NOMO-1 treated with dmso at 0.1 percent for 144 hours (cell line): ENCODE results near the gene MAP3K3.
A peak's percentile ranks its signal among the peaks of the same experiment; 100 is the strongest.

Experiments used
- DNase-seq: peaks from one replicate; lab custom pipeline; 2025; ENCODE audit not compliant: unreplicated experiment; lab: John Stamatoyannopoulos, UW

MAP3K3 gene

GRCh38 chr17:63649813-63650212 is 27.6 kb downstream of the MAP3K3 start:
- DNase-seq: no peak

GRCh38 chr17:63652106-63652505 is 29.9 kb downstream of the MAP3K3 start:
- DNase-seq: peak; percentile 15

DNA sequence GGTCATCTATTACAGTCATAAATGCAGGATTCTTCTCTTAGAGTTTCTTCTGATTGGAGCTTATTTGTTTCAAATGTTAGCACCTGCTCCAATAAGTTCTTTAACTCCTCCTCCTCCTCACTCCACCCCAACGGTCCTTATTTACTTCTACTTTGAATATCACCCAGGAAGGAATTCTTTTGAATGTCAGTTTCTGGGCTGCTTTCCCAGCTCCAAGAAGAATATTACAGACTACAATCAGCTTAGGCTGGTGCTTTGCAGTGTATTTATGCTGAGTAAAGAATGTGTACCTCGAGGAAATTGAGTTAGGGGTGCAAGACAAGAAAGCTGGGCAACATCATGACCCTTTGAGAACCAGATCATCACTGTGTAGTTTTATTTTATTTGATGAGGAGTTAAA is 30.8 kb downstream of the MAP3K3 start:
- no peak for DNase-seq

- no peak for DNase-seq
Measured at GRCh38 chr17:63657786-63658185, 35.6 kb downstream of the MAP3K3 start.

- no peak for DNase-seq
Measured at GRCh38 chr17:63658366-63658765, 36.1 kb downstream of the MAP3K3 start.

DNA sequence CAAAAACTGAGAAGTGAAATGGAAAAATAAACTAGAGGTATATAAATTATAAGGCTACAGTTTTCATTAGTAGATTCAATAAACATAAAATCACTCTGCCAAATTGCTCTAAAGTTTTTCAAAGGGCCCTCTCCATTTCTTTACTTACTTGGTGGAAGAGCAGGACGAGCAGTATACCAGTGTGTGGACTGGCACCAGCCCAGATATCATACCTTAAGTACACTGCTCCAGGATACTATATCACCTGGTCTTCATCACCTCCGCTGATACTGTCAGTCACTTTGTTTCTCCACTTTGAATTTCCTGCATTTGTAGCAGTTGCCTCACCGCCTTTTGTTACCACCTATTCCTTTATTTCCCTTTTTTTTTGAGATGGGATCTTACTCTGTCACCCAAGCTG is 37.6 kb downstream of the MAP3K3 start:
- no peak for DNase-seq

DNA sequence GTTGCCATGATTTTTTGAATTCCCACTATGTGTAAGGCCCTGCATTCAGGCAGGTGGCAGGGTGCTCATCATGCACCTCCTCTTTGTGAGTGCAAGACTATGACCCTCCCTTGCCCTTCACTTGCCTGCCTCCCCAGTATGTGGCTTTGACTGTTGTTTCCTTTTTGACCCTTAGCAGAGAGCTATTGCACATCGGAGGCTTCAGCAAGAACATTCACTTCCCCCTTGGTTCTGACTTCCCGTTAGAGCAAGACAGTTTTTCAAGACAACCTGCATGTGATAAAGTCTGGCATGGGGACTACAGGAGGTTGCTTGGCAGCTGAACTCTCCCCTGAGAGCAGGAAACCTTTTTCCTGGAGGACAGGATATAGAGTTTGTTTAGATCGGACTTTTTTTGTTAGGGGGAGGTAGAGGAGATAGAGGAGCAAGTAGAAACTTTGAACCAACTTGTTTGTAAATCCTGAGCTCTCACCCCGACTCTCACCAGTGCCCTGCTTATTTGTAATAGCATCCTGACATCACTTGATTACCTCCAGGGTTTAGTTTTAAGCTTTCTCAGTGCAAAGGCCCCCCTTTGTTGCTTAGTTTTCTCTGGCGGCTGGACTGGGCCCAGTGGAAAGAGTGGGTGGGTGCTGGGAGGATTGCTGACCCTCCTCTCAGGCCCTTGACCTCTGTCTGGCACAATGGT is 43.5 kb downstream of the MAP3K3 start:
- peak; percentile 89 for DNase-seq

DNA sequence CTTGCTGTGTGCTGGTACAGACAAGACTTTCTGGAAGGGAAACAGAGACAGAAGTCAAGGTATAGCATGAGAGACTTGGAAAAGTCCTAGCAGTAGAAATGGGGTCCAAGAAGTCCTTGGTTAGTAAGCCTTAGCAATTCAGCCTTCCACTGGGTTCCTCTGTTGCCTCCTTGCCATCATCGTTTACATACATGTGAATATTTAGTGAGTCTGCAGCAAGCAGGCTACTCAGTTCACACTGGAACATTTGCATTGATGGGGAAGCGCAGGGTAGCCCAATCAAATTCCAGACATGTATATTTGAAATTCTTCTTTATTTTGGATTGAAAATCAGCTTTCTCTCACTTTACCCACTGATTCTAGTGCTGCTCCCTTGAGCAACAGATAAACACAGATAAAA is 50.6 kb downstream of the MAP3K3 start:
- DNase-seq: no peak

- no peak for DNase-seq
Measured at GRCh38 chr17:63675231-63675606, 53.0 kb downstream of the MAP3K3 start.

- DNase-seq: no peak
Measured at GRCh38 chr17:63675607-63676546, 53.7 kb downstream of the MAP3K3 start.

DNA sequence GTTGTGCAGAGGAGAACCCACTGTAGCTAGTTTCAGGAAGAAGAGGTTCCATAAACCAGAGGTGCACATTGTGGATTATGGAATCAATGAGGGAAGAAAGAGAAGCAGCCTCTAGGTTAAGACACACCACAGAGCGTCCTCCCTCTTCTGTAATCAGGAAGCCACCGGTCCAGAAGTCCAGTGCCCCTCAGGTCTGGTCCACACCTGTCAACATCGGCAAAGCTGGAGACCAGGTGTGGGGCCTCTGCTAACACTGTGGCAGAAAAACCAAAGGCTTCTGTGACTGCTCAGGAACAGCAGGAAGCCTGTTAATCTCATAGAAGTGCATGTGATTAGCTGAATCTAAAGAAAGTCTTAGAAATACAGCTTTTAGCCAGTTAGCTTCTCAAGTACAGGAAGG is 54.4 kb downstream of the MAP3K3 start:
- no peak for DNase-seq

DNA sequence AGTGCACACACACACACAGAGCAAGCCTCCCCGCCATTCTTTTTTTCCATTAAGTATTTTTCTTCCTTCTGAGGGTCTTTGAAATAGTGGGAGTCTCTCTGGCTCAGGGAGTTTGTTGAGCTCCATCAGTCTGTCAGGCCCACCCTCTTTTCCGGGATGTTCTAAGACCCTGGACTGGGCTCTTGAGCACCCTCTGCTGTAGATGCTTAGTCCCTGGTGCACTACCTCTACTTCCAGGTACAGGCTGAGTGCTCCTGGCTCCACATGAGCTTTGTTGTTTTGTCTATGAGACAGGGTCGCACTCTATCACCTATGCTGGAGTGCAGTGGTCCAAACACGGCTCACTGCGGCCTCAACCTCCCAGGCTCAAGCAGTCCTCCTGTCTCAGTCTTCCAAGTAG is 57.0 kb downstream of the MAP3K3 start:
- DNase-seq: no peak

GRCh38 chr17:63680700-63681099 is 58.5 kb downstream of the MAP3K3 start:
- DNase-seq: no peak

DNA sequence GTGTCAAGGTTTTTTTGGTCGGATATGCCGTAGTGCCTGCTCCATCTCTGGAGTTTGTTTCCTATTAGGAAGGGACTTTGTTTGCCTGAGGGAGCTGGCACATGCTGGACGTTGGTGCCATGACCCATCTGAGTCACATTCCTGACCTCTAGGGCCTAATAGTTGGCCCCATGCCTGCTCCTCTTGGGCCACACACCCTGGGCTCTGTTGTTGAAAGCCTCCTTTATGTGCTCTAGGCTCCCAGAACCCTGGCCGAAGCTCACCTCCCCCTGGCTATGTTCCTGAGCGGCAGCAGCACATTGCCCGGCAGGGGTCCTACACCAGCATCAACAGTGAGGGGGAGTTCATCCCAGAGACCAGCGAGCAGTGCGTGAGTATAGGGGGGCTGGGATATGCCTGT is 59.3 kb downstream of the MAP3K3 start:
- DNase-seq: no peak

GRCh38 chr17:63682441-63682840 is 60.2 kb downstream of the MAP3K3 start:
- no peak for DNase-seq

DNA sequence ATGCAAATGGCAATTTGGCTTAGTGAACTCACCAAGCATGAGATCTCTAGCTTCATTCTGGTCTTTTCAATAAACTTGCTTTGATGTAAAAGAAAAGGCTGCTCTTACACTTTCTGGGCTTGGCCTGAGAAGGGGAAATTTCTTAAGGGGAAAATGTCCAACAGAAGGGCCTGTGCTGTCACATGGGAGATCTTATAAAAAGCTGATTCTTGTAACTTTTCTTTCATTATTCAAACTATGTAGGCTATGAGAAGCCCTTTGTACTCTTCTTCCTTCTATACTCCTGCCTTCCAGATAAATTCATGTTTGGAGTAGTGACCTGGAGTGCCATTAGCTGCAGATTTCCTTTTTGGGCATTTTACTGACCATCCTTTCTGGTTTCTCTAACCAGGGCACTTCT is 60.8 kb downstream of the MAP3K3 start:
- no peak for DNase-seq

- DNase-seq: no peak
Measured at GRCh38 chr17:63685041-63685440, 62.8 kb downstream of the MAP3K3 start.

DNA sequence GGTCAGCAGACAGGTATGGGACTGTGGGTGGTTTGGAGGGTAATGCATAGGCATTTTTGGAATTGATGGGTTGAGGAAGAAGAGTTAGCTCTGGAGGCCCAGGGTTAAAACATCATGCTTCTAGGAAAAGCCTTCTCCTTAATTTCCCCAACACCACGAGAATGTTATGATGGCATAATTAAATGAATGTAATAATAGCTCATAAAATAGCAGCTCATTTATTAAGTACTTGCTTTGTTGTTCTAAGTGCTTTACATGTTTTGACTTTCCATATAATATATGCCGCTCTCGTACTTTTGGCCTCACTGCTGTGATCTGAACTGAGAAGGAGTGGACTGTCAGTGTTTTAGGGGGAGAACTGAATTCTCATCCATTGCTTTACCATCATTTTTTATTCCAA is 63.4 kb downstream of the MAP3K3 start:
- DNase-seq: no peak

DNA sequence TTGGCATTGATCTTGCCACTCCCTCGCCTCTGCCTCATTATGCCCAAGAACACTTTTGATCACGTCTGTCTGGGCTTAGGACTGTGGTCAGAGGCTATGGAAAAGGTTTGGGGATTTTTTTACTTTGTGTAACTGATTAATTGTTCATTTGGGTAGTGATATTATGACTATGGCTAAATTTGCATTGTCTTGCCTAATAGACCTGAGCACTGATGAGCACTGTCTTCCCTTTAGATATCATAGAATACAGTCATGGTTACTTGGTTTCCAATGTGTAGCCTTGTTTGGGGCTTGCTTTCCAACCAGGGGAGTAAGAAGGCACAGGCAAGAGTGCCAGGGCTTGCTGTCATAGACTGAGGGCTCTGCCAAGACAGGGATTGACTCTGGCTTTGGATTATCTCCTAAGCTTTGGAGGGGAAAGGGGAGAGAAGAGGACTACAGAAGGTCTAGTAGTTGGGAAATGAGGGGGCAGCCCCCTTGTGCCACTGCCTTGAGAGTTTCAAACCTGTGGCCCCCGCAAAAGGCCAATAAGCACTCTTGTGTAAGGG is 64.0 kb downstream of the MAP3K3 start:
- no peak for DNase-seq

DNA sequence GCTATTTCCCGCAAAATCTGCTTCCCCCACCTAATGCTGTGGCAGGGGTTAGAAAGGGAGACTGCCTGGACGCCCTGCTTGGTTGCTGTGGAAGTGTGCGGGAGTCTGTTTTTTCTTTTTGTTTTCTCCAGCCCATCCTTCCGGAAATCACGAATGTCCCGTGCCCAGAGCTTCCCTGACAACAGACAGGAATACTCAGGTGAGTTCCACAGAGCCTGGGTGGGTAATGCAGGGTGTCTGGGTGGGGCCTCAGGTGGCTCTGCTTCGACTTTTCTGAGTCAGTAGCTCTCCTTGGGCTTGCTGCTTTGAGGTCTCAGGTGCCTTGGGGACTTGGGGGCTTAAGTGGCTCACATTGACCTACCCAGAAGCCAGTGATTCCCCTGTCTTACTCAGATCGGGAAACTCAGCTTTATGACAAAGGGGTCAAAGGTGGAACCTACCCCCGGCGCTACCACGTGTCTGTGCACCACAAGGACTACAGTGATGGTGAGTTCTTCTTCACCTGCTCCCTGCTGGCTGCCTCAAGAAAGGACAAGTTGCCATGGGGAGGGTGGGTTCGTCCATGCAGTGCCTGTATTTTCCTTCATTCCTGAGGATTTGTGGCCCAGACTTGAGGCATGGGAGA is 66.3 kb downstream of the MAP3K3 start:
- DNase-seq: no peak

DNA sequence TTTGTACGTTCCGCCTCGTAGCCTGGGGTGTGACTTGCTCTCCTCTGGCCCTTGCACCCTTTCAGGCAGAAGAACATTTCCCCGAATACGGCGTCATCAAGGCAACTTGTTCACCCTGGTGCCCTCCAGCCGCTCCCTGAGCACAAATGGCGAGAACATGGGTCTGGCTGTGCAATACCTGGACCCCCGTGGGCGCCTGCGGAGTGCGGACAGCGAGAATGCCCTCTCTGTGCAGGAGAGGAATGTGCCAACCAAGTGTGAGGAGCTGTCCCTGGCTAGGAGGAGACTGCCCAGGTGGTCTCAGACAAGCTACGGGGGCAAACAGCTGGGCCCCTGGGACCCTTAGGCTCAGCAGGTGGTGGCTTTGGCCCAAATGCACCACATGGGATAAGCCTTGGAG is 67.3 kb downstream of the MAP3K3 start:
- DNase-seq: no peak
